WTC11 (cell line): ENCODE data around the gene MLH3.

Experiments
- ATF2 ChIP-seq: sonication (generic); formaldehyde crosslinking; IDR thresholded peaks from 2 replicates; pipeline ENCODE4 v1.8.1; 2022; ENCODE audit warnings: low read depth, missing genetic modification reagents, borderline replicate concordance
- ATF3 ChIP-seq: sonication (generic); formaldehyde crosslinking; conservative IDR thresholded peaks from 2 replicates; pipeline ENCODE4 v1.8.1; 2022; ENCODE audit warnings: mild to moderate bottlenecking, missing genetic modification reagents
- CBFB ChIP-seq: sonication (generic); formaldehyde crosslinking; IDR thresholded peaks from 2 replicates; pipeline ENCODE4 v1.8.1; 2022; ENCODE audit warnings: mild to moderate bottlenecking, low read depth, missing genetic modification reagents
- CREB1 ChIP-seq: sonication (generic); formaldehyde crosslinking; IDR thresholded peaks from 2 replicates; pipeline ENCODE4 v1.8.0; 2023; ENCODE audit warnings: mild to moderate bottlenecking, missing genetic modification reagents
- CTCF ChIP-seq: fragments of 200-600 bp; IDR thresholded peaks from 2 replicates; pipeline ENCODE4 v1.8.0; 2022; ENCODE audit warnings: antibody characterized with exemption
- MAX ChIP-seq: sonication (generic); formaldehyde crosslinking; IDR thresholded peaks from 2 replicates; pipeline ENCODE4 v1.8.0; 2022; ENCODE audit warnings: mild to moderate bottlenecking, missing genetic modification reagents
- NFE2L1 ChIP-seq: sonication (generic); formaldehyde crosslinking; IDR thresholded peaks from 2 replicates; pipeline ENCODE4 v1.8.1; 2023; ENCODE audit warnings: missing genetic modification reagents
- NR1H2 ChIP-seq: sonication (generic); formaldehyde crosslinking; IDR thresholded peaks from 2 replicates; pipeline ENCODE4 v1.9.0; 2021; ENCODE audit warnings: mild to moderate bottlenecking, moderate library complexity, missing genetic modification reagents
- ZNF138 ChIP-seq: sonication (generic); formaldehyde crosslinking; conservative IDR thresholded peaks from 2 replicates; pipeline ENCODE4 v1.8.1; 2022; ENCODE audit warnings: mild to moderate bottlenecking, moderate library complexity, missing genetic modification reagents
- ZNF232 ChIP-seq: sonication (generic); formaldehyde crosslinking; IDR thresholded peaks from 2 replicates; pipeline ENCODE4 v1.8.0; 2022; ENCODE audit warnings: mild to moderate bottlenecking, missing genetic modification reagents

DNA sequence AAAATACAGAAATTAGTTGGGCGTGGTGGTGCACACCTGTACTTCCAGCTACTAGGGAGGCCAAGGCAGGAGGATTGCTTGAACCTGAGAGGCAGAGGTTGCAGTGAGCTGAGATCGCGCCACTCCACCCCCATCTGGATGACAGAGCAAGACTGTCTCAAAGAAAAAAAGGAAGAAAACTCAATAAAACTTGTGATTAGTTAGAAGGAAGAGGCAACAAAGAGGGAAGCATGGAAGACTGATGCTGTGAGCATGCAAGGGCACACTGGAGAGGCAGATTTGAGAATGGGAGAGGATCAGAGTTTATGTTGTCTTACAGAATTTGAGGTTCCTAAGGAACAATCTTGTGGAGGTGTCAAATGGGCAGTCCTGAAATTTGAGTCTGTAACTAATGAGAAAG, 15.4 kb upstream of the MLH3 start:
- TF ChIP-seq MAX, result no peak
- TF ChIP-seq CTCF, result no peak
- TF ChIP-seq ATF2 (CRISPR knock-in tag), result no peak
- no peak for TF ChIP-seq CREB1
- no peak for TF ChIP-seq ZNF232 (CRISPR knock-in tag)
- no peak for TF ChIP-seq ATF3
- no peak for TF ChIP-seq NFE2L1 (CRISPR knock-in tag)
- no peak for TF ChIP-seq ZNF138
- TF ChIP-seq CBFB (CRISPR knock-in tag), result no peak
- TF ChIP-seq NR1H2 (CRISPR knock-in tag), result no peak
